NCI-H748 treated with DMSO at 0.1 percent for 48 hours (cell line): ENCODE measurements around the gene CACNA1D.
"Not testable (repeated sequence)": the region's sequence is repeated elsewhere in the genome, so short reads cannot be mapped to it uniquely, and the experiment has no call there.

ENCODE experiments used
- DNase-seq: peaks from one replicate; lab custom pipeline; 2025; lab: John Stamatoyannopoulos, UW

The CACNA1D gene

DNA sequence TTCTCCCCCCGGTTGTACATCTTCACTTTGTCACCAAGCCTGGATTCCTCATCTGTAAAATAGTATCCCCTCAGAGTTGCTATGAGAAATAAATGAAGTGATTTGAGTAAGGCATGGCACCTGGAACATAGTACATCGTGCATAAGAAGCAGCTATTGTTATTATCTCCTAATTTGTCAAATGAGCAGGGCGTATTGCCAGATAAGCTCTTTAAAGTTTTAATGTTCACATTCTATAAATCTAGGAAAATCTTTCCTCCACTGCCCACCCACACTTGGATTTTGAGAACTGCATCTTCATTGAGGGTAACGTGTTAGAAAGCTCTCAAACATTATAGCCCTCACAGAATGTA lies 32.3 kb downstream of the CACNA1D start:
- DNase-seq: no peak

DNA sequence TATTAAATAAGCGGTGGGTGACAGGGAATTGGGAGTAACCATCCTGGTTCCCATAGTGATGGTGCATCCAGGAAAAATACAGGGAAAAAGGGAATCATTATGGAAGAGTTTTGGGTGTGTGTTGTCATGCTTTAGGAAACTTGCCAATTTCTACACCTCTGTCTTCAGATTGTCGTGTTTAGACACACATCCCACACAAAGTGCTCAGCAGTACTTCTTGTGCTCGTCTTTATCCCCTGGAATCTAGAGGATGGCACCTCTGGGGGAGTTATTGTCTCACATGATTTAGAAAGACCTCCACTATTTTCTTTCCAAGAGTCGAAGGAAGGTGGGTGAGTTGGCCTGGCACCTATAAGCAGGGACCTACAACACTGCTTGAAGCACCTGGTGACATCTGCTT lies 35.8 kb downstream of the CACNA1D start:
- no peak for DNase-seq

DNA sequence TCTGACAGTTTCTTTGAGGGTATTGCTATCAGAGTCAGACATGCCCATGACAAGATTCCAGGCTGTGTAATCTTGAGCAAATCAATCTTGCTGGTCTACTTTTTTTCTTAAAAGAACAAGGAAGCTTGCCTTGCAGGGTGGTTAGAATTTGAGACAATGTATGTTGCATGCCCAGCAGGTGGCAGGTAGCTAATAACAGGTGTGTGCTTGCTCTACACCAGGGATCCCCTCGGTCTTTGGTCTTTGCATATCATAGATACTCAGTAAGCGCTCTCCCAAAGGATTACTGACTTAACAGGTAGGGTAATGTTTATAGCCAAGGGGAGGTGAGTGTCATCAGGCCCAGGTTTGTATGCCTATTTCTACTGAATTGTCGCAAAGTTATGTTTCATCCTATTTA lies 37.3 kb downstream of the CACNA1D start:
- DNase-seq: no peak

DNA sequence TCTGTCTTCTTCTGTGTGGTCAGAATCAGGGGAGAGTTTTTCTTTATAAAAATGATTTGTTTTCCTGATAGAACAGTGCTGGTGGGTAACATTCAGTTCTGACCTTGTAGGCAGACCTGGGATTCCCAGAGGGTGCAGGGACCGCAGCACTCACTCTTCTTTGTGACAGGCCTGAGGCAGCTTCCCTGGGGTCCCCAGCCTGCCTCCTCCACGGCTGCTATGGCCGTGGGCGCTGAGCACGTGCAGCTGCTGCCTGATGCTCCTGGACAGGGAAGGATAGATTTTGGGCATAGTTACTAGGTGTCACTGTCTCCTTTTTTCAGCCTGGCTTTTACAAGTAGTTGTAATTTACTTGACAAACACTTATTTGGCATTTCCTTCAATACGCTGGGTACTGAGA lies 39.1 kb downstream of the CACNA1D start:
- no peak for DNase-seq

DNA sequence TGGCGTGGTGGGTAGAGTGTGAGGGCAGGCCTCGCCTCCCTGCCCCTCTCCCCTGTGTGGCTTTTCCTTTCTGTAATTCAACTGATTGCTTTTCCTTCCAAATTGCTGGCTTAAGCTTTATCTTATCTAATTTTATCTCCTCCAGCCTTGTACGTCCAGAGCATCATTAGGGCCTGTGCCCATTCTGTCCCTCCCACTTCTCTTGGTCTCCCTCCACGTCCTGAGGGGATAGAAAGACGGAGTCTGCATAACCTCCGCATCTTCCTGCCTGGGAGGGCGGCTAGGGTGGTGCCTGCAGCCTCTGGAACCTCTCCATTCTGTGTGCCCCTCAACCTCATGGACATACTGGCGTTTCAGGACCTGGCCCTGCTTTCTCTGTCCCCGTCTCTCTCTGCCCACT lies 39.8 kb downstream of the CACNA1D start:
- no peak for DNase-seq

DNA sequence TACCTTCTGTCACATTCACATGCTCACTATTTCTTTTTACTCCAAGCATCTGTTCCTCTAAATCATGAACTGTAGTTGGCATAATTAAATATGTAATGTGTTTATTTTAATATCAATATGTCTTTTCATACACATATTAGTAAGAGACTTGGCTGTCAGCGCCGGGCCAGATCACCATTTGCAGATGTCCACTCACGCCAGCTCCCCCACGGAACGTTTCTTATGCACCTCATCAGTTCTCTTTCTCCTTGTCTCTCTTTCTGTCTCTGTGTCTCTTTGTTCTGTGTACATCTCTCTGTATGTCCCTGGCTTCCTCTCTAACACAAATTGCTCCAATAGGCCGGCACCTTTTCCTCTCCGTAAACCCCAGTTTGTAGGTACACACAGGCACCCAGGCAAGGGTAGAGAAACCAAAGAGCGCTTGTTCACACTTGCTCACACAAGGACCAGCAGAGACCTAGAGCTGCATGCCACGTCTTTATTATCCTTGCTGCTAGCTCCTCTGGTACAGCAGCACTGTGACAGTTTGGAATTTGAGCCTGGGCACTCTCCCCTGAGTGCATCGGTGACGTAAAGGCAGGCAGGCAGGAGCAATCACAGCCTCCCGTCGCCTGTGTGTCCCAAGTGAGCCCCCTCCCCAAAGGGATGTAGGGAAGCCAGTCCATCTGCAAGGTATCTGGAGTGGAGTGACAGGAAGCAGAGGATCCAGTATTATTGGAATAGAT lies 40.4 kb downstream of the CACNA1D start:
- no peak for DNase-seq

DNA sequence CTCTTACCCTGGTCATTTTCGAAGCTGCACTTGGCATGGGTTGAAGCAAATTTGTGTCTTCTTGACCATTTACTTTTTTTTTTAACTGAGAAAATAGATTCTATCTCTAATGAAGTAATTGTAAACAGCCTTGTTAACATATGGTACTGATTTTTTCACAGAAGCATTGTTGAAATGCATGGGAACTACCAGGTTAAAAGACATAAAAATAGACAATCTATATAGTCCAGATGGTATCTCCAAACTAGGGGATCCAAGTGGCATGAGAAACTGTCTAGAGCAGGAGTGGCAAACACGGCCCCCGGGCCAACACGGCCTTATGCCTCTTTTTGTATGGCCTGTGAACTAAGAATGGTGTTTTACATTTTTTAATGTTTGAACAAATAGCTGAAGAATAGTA lies 41.9 kb downstream of the CACNA1D start:
- DNase-seq: no peak

DNA sequence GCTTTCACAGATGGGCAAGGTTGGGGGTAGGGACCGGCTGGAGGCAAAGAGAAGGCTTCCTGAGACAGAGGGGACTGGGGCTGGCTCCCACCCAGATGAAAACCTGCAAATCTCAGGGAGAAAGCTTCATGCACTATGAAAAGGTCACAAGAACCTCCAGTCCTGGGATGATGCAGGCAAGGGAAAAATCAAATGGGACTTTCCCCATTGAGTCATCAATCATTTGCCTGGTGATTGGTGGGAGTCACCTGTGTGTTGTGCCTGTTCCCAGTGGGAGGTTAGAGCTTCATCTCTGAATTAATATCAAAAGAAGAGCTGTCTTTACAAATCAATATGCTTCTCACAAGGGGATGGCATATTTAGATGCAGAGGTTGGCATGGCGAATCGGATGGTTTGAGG lies 49.9 kb downstream of the CACNA1D start:
- DNase-seq: no peak

DNA sequence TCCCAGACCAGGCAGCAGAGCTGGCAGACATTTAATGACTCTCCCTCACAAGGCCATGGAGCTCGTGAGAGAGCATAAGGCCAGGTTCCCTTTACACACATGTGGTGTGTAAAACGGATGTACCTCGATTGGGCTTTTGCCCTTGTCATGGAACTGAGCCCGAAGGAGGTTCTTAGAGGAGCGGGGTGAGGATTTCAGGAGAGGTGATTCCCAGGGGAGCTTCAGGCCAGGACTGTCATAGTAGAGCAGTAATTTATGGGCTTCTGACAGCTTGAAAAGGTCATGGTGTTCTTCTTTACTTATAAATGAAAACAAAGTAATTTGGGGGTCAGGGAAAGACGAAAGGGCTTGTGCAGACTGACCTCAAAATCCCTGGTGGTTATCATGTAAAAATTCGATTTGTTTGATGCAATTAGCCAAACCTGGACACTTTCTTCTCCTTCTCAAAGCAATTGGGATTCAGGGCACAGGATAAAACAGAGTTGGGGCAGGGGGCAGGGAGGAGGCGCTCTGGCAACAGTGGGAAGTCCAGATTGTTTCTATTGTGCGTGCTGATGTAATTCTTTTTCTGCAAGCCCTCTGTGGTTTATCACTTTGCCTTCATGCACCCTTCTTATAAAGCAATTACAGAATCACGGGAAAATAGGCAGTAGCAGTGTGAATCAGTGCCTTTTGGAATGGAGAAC lies 51.0 kb downstream of the CACNA1D start:
- DNase-seq: no peak

DNA sequence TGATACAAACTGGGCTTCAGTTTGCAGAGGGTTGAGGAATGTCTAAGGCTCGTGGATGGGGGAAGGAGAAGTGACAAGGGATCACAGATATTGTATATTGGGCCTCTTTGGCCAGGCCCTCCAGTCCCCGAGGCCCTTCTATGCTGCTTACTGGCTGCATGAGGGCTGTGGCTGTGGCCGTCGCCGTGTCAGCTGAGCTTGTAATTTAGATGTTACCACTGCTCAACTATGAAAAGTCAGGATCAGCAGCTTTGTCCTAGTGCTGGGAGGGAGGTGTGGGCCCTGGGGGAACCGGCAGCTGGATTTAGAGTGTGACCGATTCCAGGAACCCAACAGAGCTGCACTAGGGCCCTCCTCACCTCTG lies 51.6 kb downstream of the CACNA1D start:
- no peak for DNase-seq

DNA sequence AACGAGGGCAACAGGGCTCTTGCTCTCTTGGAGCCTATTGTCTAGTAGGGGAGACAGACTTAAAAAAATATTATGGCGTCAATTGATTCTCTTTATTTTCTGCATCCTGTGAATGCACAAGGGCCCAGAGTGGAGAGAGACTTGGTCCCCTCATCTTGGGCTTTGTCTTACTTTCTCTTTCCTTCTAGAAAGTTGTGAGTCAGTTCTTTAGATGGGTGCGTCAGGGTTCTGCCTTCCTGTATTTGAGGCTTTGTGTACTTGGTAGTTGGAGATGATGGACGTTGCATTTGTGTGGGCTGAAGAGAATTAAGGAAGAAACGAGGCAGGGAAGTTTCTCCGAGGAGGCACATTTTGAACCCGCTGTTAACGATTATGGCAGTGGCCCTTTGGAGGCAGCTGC lies 52.9 kb downstream of the CACNA1D start:
- no peak for DNase-seq

DNA sequence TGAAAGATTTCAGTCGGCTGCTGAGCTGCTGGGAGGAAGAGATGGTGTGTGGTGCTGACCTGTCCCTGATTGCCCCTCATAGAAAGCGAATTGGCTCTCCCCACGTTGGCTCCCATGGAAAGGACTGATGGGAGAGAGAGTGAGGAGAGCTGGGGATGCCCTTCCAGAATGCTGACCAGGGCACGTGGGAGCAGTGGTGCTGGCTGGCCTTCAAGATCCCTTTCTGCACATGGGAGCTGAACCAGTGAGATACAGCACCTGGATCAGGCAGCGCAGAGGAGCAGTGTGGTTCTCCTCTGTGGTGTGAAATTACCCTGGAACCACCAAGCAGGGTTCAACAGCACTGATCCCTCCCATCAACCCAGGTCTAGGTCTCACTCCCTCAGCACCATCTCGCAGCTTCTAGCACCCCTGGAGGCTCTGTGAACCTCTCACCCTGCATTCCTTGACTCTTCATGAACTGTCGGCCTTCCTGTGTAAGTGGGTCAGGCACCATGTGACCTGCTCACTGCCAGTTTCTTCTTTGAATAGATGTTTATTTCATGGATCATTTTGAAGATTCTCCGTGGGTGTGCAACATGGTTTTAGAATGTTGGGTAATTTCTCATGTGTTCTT lies 55.7 kb downstream of the CACNA1D start:
- DNase-seq: no peak

DNA sequence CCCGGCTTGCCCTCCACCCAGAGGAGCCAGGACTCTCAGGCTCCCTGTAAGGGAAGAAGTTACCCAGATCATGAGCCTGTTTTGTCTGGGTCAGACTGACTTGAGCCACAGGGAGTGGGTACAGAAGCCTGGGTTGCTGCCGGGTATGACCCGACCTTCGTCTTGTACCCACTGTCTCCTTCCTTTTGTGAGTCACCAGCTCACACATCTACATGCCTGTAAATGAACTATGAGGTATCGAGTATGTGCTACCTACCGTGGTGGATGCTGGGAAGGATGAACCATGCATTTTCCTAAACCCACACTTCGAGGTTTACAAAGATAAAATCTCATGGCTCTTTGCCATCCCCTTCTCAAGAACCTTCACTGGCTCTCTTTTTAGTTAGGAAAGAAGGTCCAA lies 56.9 kb downstream of the CACNA1D start:
- DNase-seq: no peak

DNA sequence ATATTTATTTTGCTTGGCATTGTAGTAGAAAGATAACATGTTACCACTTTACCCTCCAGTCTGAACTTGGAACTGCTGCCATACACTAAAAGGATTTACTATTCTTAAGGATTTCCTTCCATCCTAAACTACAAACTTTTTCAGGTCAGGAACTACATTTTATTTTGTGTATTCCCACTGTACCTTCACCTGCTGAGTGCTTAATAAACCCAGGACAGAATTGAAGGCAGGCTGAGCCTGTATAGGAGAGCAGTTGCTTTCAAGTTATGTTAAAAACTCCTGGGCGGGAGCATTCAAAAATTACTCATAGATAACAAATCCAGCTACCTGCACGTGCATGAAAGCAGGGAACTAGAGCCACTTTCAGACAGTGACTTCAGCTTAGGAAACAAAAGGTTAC lies 58.3 kb downstream of the CACNA1D start:
- DNase-seq: no peak

DNA sequence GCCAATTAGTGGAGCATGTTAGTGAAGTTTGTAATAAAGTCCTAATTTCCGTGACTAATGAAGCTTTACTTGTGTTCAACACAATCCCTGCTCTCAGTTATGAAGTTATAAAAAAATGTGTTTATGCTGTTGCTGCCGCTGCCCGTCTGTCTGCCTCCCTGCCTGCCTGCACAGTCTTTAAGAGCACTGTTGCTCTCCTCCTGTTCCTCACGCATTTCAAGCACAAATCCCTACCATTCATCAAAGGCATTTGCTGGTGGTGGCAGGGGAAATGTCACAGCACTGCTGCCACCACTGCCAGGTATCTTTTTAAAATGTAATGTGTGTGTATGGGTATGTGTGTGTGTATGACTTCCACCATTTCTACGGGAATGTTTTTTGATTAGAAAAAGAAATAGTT lies 58.8 kb downstream of the CACNA1D start:
- no peak for DNase-seq

DNA sequence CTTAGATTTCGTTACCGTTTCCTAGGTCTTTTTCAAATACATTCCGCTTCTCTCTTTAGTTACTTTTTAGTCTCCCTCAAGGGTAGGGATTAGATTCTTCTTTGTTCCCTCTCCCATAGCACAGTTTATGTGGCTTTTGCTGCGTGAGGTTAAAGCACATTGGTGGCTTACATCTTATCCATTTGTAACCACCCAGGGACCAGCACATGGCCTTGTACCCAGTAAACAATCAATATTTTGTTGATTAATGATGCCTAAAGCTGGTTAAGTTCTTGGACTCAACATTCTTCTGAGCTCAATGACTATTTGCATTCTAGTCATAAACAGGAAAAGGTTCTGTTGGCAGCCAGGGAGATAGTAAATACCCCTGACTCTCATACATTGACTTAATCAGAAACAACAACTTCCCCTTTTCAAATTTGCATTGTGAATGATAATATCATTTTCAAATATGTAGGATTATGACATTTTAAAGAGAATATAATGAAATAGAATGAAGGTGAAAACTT lies 60.2 kb downstream of the CACNA1D start:
- no peak for DNase-seq

DNA sequence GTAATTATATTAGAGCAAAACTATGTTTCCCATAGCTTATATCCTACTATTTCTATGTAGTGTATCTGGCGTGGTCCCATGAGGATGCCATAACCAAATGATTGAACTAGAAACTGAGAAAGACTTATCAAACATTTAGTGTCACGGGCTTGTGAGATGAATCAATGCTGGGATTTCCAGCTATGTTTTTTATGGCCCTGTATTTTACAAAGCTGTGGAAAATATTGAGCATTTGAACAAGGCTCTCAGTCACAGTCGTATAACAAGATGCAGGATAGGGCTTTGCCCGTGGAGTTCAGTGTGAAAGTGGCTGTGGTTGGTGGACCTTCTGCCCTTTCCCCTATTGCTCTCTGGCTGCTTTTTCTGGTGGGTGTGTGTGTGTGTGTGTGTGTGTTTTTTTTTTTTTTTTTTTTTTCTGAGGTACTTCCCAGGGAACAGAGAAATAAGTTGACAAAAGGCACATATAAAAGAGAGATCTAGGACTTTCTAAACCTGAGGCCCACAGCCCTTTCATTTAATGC lies 60.7 kb downstream of the CACNA1D start:
- no peak for DNase-seq

DNA sequence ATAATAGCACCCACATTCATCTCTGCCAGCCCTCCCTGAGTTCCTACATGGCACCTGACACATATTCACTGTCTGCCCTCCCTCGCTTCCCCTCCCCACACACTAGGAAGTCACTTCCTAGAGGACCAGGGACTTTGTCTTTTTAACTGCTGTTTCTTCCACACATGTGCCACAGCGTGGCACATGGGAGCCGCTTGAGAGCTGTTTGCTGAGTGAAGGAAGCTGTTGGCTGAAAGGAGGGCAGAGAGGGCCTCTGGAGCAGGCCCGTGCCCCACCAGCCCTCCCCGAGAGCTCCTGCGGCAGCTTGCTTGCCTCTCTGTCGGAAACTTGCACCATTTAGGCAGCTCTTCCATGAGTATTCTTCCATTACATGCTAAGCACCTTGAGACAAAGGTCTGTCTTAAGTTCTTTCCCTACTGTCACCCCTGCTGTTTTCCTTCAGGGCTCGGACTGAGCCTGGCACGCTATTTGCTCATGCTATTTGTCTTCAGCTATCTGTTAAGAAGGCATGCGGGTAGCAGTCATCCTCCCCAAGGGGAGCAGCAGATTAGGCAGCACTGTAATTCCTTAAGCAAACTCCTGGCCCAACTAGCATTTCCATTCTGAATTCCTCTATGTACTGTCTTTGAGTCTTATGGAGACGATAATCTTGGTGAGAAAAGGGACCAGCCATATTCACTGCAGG lies 72.2 kb downstream of the CACNA1D start:
- DNase-seq: no peak

DNA sequence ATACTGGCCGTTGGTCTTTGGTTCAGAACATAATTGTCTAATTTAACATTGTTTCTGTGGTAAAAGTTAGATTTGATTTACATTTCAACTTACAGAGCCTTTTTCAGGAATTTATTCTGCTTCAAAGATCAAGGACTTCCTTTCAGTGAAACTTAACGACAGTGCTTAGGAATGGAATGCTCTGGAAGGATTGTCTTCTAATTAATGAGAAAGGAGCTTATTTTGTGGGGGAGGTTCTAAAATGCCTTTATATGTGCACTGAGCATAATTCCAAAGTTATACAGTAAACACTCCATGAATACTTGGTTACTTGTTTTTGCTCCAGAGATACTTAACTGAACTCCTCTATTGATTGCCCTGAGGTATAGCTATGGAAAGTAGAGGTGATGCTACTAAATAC lies 75.7 kb downstream of the CACNA1D start:
- DNase-seq: no peak

DNA sequence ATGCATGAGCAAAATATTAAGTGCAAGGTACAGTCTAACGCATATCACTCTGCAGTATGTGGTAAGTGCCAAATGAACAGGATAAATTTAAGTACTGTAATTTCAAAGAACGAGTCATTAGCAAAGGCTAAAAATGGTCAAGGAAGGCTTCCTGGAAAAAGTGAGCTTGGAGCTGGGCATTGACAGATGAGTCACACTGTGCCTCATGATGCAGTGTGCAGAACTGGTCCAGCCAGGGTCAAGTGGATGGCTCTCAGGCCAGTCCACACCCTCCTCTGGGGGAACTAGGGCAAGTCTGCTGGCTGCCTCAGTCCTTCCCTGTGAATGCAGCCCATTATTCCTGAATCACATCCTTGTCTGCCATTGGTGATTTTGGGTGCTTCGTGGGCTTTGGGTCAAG lies 76.3 kb downstream of the CACNA1D start:
- no peak for DNase-seq

DNA sequence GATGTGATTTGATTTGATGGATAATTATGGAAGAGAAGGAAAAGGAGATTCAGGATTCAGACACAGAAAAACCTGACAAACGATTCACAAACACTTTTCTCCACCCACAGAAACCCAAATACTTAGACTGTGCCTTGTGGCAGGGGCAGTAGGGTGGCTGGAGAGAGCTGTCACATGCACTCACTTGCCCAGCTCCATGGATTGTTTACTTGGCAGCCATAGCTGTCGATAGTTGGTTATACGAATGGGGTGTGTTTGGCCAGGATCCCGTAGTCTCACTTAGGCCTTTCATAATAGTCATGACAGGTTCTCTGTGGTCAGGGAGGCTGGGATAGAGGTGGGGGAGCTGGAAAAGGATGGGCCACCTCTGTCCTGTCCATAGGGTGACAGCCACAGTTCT lies 76.9 kb downstream of the CACNA1D start:
- no peak for DNase-seq

DNA sequence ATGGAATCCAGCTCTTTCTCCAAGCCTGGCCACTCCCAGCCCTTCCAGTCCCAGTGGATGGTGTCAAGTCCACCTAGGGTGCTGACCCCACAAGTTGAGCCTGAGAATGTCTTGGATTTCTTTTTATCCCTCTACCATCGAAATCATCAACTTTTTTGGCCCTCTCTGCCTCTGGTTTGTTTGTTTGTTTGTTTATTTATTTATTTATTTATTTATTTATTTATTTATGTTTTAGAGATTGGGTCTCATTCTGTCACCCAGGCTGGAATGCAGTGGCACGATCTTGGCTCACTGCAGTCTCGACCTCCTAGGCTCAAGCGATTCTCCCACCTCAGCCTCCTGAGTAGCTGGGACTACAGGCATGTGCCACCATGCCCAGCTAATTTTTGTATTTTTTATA lies 77.8 kb downstream of the CACNA1D start:
- DNase-seq: not testable (repeated sequence)

DNA sequence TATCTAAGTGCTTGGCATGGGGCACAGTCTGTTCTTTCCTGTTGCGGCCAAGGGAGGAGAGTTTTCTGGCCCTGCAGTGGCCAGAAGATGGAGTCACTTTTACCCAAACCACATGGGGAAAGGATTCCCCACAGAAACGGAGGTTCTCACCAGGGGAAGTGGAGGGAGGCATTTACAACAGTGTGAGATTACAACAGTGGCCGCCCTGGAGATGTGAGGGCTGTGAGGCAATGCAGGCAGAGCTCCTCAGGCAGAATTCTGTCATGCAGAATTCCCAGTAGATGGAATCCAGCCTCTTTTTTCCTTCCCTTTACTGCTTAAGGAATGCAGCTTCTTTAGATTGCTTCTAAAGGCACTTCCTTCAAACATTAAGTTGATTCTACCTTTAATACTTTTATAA lies 83.1 kb downstream of the CACNA1D start:
- no peak for DNase-seq
